DMS153 treated with DMSO at 0.1 percent for 48 hours (cell line): ENCODE results near the gene CYGB.

Experiments used
- DNase-seq: peaks from one replicate; lab custom pipeline; 2025; ENCODE audit not compliant: unreplicated experiment; lab: John Stamatoyannopoulos, UW

The CYGB gene

DNA sequence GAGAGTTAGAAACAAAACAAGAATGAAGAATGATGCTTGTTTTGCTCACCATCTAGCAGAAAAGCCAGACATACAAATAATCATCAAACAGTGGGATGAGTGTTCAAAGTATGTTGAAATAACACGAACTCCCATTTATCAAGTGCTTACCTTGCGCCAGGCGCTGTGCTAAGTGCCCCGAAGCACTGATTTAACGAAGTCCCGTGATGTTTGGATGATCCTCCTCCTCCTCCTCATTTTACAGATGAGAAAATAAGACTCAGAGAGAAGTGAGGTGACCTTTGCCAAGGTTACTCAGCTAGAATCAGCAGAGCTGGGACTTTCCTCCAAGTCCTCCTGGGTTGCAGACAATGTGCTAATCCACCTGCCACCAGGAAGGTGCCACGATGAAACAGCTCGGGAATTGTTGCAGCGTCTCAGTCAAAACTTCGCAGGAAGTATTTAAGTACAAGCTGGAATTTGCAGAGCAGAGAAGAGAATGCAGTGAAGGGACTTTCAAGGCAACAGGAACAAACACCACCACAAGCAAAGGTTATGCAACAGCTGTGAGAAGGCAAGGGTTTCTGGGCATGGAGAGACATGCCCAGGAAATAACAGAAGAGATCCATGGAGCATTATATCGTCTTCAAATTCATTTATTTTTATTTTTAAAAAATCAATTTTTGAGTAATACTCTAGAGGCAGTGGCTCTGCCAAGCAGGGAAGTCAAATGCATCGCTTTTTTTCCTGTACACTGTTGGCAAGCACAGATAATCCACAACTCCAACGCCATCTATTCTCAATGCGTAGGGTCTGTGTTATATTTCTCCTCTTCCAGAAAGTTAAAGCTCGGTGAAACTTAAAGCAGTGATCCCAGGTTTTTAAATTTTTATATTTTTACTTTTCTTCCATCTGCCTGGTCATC lies 13.5 kb upstream of the CYGB start:
- no peak for DNase-seq

GRCh38 chr17:76549539-76549938 lies 12.0 kb upstream of the CYGB start:
- no peak for DNase-seq

DNA sequence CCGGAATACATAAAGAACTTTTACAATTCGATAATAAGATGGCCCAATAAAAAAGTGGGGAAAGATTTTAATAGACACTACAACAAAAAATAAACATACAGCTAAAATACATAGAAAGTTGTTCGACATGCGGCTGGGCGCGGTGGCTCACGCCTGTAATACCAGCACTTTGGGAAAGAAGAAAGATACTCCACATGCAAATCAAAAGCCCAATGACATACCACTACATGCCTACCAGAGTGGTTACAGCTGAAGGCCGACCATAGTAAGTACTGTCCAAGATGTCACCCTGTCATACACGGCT lies 11.7 kb upstream of the CYGB start:
- no peak for DNase-seq

- no peak for DNase-seq
These were observed 11.1 kb upstream of the CYGB start for GRCh38 chr17:76548378-76549214.

DNA sequence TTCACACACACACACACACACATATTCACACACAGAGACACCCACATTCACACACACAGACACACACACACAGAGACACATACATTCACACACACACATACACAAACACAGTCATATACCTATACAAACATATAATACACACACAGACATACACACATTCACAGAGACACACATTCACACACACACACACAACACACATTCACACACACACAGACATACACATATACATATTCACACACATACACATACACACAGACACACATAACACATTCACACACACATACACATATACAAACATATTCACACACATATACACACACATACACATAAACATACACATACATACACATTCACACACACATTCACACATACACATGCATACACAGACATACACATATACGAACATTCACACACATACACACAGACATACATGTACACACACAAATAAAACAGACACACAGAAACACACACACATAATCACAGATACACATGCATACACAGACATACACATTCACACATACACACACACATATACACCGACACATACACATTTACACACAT lies 10.2 kb upstream of the CYGB start:
- no peak for DNase-seq

DNA sequence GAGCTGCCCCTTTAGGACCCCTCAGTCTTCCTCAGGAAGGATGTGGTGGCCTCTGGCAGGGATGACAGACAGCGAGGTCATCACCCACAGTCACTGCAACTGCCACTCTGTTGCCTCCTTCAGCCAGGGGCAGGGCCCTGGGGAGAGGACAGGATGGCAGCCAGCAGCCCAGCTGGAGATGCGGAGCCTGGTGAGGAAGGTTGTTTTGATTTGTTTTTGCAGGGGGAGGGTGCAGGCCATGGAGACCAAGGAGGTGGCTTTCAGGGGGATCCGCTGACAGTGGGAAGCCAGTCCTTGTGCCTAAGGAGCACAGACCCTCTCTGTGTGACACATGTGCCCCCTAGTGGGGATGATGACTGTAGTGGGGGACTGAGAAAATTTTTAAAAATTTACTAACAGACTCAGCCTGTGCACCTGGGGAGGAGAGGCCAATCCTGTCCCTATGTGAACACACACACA lies 9.7 kb upstream of the CYGB start:
- DNase-seq = peak; percentile 22

DNA sequence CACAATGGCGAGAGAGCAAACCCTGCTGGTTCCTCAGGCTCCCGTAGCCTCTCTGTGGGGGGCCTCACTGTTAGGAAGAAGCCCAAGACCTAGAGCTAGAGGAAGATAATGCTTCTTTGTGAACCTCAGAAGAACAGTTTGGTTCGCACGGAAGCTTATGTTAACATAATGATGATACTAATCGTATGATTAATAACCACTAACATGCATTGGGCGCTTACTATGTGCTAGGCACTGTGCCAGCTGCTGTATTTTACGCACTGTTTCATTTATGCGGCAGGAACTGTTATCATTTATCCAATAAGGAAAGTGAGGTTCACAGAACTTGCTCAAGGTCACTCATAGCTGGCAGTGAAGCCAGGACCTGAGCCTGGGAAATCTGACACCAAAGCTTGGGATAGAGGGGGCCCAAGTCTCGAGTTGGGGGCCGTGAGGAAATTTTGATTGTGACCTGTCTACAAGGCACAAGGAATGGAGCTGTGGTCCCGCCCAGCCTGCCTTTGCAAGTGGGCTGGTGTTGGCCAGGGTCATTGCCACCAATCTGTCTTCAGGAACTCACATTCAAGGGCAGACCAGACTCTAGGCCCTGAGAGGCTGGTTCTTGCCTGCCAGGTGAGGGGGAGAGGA lies 9.2 kb upstream of the CYGB start:
- DNase-seq = no peak

DNA sequence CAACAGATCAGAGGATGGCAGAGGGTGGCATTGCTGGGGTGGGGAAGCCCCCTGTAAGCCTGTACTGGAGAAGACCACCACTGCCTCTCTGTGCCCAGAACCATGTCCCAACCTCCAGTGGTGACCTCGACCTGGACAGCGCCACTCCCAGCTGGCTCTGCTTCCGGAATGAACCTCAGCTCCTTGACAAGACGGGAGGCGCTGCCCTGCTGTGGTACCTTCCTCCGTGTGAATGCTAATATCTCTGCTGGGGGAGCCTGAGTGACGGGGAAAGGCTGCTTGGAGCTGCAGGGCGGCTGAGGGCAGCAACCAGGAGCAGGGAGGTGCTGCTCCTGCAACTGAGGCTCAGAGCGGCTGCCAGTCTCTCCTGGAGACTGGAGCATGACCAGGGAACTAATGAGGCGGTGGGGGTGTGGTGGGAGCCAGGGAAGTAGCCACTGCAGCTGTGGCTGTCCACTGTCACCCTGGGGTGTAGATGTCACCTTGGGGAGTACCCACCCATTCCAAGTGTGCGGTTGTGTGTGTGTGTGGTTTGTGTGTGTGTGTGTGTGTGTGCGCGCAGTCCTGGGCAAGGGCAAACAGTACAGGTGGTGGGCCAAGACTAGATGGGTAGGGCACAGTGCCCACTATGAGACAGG lies 8.5 kb upstream of the CYGB start:
- DNase-seq = no peak

DNA sequence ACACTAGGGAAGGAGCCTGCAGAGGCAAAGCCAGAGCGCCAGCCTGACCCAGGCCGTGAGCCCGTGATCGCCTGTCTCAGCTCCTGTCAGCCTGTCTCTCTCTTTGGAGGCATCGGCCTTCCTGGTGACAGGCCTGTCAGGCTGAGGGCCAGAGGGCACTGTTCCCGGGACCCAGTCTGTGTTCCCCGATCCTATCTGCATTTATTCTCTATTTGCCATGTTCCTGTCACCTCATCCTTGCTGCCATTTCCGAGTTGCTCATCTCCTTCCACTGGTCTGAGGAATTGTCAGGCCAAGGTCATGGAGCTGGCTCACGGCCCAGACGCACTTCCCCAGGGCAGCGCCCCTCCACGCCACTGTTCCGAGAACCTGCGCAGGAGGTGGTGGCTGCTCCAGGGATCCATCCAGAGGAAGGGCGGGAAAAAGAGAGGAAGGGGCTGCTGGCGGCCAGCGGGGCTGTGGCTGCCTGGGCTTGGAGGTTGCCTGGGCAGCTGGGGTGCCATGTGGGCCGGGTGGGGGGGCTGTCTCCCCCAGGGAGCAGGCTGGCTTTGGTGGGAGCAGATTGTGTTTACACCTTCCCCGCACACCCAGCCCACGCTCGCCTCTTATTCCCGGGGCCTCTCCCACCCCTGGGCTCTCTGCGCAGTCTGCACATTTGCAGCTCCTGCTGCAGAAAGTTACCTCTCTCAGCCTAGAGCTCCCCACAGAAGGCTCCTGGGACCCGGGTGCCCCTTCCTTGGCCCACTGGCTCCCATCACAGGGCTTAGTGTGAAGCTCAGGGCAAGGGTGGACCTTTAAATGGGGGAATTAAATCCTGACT lies 7.2 kb upstream of the CYGB start:
- DNase-seq = no peak

- DNase-seq = no peak
These were observed 6.5 kb upstream of the CYGB start for GRCh38 chr17:76543826-76544545.

DNA sequence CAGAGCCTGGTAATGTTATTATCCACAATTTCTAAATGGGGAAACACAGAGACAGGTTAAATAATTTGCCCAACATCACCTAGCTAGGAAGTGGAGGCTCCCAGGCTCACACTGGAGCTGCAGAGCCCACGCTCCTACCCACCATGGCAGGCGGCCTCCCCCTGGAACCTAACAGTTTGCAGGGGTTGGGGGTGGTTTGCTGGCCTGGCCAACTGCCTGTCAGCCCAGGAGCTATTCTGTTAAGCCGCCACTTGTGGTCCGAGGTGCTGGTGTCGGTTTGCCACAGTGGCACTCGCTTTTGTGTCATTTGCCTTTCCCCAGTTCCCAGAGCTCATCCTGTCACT lies 5.9 kb upstream of the CYGB start:
- no peak for DNase-seq

- no peak for DNase-seq
These were observed 5.5 kb upstream of the CYGB start for GRCh38 chr17:76542984-76543383.

DNA sequence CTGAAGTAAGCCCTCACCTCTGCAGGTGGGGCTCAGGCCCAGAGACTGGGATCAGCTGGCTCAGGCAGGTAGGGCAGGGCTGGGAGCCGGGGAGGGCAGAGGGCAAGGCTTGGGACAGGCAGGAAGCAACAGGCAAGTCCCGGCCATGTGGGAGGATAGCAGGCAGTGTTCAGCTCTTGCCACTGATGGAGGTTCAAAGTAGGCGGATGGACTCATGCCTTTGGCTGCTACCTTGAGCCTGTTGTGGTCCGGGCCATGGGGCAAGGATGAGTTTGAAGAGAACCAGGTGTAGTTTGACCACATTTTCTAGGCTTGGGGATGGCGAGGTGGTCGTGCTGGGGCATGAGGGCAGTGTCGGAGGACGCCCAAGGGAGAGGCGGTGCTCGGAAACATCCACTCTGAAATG lies 5.1 kb upstream of the CYGB start:
- no peak for DNase-seq

- no peak for DNase-seq
These were observed 4.4 kb upstream of the CYGB start for GRCh38 chr17:76541739-76542454.

DNA sequence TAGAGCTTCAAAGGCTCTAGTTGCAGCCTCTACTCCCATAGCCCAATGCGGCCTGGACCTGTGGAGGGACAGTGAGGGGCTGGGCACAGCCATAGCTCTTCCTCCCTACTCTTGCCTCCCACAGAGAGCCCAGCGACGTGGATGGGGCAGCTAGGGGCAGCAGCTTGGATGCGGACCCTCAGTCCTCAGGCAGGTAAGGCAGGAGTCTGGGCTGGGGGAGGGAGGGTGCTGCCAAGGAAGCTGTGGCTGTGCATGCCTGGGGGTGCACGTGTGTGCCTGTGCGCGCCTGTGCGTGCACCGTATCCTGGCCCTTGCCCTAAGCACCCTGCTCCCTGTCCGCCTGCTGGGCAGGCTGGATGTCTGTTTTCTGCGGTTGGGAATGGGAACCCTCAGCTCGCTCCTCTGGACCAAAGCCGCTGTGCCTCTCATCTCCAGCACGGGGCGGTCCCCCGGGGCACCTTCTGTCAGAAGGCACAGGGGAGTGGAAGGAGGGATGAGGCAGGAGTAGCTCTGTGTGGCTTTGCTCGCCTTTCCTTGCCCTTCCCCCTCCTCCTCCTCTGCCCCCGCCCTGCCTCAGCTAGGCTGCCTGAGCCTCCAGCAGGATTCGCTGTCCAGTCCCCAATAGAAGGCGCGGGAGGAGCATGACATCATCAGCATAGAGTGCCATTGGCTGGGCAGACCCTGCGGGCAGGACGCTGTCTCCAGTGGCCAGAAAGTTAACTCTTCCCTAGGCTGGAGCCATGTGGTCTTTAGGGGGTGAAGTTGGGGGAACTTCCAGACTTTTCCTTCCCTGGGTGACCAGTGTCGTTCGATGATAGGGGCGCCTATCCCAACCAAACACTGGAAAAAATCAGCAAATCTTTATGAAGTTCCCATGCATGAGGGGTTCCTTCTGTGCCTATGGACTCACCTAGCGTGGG lies 3.1 kb upstream of the CYGB start:
- peak; percentile 78 for DNase-seq

DNA sequence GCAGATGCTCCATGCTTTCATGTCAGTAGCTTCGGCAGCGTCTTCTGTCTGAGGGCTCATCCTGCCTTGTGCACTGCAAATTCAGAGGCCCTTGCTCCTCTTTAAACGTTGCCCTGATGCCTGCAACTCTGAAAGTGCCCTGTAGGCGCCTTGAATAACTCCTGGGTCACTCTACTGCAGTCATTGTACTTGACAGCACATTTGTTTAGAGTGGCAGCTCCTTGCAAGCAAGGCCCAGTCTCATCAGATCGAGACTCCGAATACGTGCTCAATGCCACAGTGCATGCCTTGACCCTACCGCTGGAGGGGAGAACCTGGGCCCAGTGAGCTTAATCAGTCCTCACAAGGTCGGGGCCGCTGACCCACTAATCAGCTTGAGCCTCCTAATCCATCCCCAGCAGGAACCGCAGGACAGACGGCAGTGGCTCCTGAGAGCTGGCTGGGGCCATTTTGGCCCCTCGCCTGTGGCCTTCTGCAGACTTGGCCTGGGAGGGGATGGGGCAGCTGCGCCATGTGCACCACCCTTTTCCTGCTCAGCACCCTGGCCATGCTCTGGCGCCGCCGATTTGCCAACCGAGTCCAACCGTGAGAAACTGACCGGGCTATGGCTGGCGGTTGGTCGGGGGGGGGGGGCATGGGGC lies 2.2 kb upstream of the CYGB start, which contains the start of gene PRCD:
Gene PRCD, plus strand, starts transcription at position 414 of the 641 bp plus-strand sequence. Its CDS starts 98 bp downstream, at position 512.
- DNase-seq = no peak

- no peak for DNase-seq
These were observed 1.5 kb upstream of the CYGB start for GRCh38 chr17:76538941-76539570.
